Pancreas (tissue), 10 donors: ENCODE measurements around the gene KCTD21. TPM values are rescaled to one million over a fixed set of nuclear protein-coding genes. Genes with fewer than 3 reads are reported as not detected.

Experiments used
- ATAC-seq, 4 donors: fragments of 200-7000 bp; cut with Tn5 transposase; one replicate each; pipeline versions ENCODE4 v1.8.0 to v1.9.1; 2020; ENCODE audit warnings: mild to moderate bottlenecking in 4 of 4, moderate library complexity in 4 of 4
- DNase-seq, 6 donors: peaks; one replicate each; pipeline ENCODE4 v3.0.0-alpha.2; 2020
- FAIRE-seq: peaks from 2 replicates; lab custom pipeline; 2012; peaks lifted over from hg19 to GRCh38; lab: Jason Lieb, UNC
- H3K27ac ChIP-seq, 4 donors: fragments of 200-600 bp; sonication (generic); 1 replicate in 3 of 4; 2 replicates in 1 of 4; pipeline versions ENCODE4 v1.5.0 to v1.8.0; 2020
- H3K27me3 ChIP-seq, 4 donors: fragments of 200-600 bp; one replicate each; pipeline ENCODE4 v1.8.0; 2021
- H3K36me3 ChIP-seq, 3 donors: fragments of 200-600 bp; sonication (generic) in 1 of 3; one replicate each; pipeline versions ENCODE4 v1.5.0 to v1.8.0; 2020 to 2021
- H3K4me1 ChIP-seq, 3 donors: fragments of 200-600 bp; one replicate each; pipeline ENCODE4 v1.8.0; 2021
- H3K4me3 ChIP-seq, 4 donors: fragments of 200-600 bp; sonication (generic) in 2 of 4; one replicate each; pipeline versions ENCODE4 v1.5.0 to v1.8.0; 2020 to 2021
- H3K9me3 ChIP-seq, 4 donors: fragments of 200-600 bp; one replicate each; pipeline ENCODE4 v1.8.0; 2021
- WGBS, 2 donors: extraction: QIAGEN DNeasy Blood & Tissue Kit; methylation state at CpG; one replicate each; pipeline ENCODE4 v1.1.7; 2013; 5-methylcytosine and 5-hydroxymethylcytosine counted together
- intact Hi-C, 3 donors: fragments of 100-400 bp; cut with DNase I; formaldehyde crosslinking; loops; one replicate each; pipeline versions ENCODE4 v1.11.1 to v1.14.2; 2022
- polyA plus RNA-seq, 2 donors: library from polyadenylated mRNA; stranded (reverse); fragments of 200-250 nt; gene quantifications; one replicate each; pipeline ENCODE4 v1.2.3, GENCODE V29; 2013
- total RNA-seq, 6 donors: library from RNA; stranded (reverse); fragmentation: NEBNext Ultra II Directional in 4 of 6; extraction: Animal tissue kit (Norgen Biotek cat#: 25700) in 4 of 6; gene quantifications; one replicate each; pipeline versions ENCODE4 v1.2.1 to v1.2.4, GENCODE V29; 2021 to 2023
- TF ChIP-seq, protein P1 (sequence below), 4 donors: fragments of 200-600 bp; sonication (generic) in 3 of 4; IDR thresholded peaks; one replicate each; pipeline versions ENCODE4 v1.5.0 to v1.8.0; 2021; ENCODE audit warnings: antibody characterized with exemption in 4 of 4
- donor health status: healthy with polysubstance abuse.
- donor health status: DM: no; HTN: no; CAD: no; lungs with moderate emphysema.
- donor health status: DM: no; HTN: no; CAD: no.
- donor health status: control.
- donor health status: control.
- donor health status: Bipolar disorder and iron deficiency.
- donor health status: DM: yes; HTN: yes; CAD: no.
- donor health status: DM: no; HTN: no; CAD: no.
- donor health status: DM: no; HTN: no; CAD: no.
- donor health status: DM: yes; HTN: yes; CAD: no.

The KCTD21 gene
- total and polyA plus RNA-seq, 8 donors = 1.9 to 4.8 (median 2.7) TPM

- ATAC-seq (no peak), FAIRE-seq (no peak), DNase-seq (peak in 1 of 6 donors; percentile 32)
- H3K9me3 ChIP-seq = no peaks in the 10 kb centered on the region
- H3K27ac ChIP-seq = no peak overlapping the region
- H3K36me3 ChIP-seq = peaks cover 0 to 6% (median 0%) of the 10 kb centered on the region in 3 donors
- H3K4me3 ChIP-seq = no peak overlapping the region
- 88 to 97% methylated on average over 4 of the region's 4 CpGs for WGBS, 2 donors
- TF ChIP-seq, protein P1, sequence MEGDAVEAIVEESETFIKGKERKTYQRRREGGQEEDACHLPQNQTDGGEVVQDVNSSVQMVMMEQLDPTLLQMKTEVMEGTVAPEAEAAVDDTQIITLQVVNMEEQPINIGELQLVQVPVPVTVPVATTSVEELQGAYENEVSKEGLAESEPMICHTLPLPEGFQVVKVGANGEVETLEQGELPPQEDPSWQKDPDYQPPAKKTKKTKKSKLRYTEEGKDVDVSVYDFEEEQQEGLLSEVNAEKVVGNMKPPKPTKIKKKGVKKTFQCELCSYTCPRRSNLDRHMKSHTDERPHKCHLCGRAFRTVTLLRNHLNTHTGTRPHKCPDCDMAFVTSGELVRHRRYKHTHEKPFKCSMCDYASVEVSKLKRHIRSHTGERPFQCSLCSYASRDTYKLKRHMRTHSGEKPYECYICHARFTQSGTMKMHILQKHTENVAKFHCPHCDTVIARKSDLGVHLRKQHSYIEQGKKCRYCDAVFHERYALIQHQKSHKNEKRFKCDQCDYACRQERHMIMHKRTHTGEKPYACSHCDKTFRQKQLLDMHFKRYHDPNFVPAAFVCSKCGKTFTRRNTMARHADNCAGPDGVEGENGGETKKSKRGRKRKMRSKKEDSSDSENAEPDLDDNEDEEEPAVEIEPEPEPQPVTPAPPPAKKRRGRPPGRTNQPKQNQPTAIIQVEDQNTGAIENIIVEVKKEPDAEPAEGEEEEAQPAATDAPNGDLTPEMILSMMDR (IDR thresholded peaks at IDR 0.05) = no peak
- no peaks in the 10 kb centered on the region for H3K27me3 ChIP-seq
- intact Hi-C loops = no loop called here
- H3K4me1 ChIP-seq = no peaks in the 10 kb centered on the region
Measured at GRCh38 chr11:78200061-78200460, 11.6 kb upstream of the KCTD21 start.

DNA sequence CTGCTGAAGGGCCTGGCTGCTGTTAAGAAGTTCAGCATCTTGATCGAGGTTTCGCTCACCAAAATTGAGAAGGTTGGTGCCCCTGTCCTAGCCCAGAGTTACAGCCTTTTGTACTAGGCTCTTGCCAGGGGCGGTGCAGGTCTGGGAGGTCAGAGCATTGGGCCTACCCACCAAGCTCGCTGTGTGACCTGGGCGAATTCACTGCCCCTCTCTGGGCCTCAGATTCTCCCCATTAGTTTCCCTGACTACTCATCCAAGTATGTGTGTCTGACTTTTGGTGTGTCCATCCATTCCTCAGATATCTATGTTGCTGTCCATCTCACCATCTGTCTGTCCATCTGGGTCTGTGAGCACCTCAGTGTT lies 11.2 kb upstream of the KCTD21 start:
- no peak for FAIRE-seq

GRCh38 chr11:78199015-78199652 lies 10.7 kb upstream of the KCTD21 start:
- Histone ChIP-seq H3K36me3 (peaks cover 0 to 6% (median 0%) of the 10 kb centered on the region in 3 donors), H3K9me3 (no peaks in the 10 kb centered on the region), H3K4me3 (no peak overlapping the region), H3K27ac (no peak overlapping the region), H3K27me3 (no peaks in the 10 kb centered on the region), H3K4me1 (peaks cover 0 to 8% (median 2%) of the 10 kb centered on the region in 3 donors)
- intact Hi-C loops = no loop called here
- FAIRE-seq (no peak), DNase-seq (peak in 1 of 6 donors; percentile 41), ATAC-seq (no peak)
- TF ChIP-seq, protein P1 (IDR thresholded peaks at IDR 0.05) = no peak
- WGBS, 2 donors = 97% methylated on average over 6 of the region's 6 CpGs

More for the DNA sequence above, 11.2 kb upstream of the KCTD21 start:
- TF ChIP-seq, protein P1 (IDR thresholded peaks at IDR 0.05) = no peak
- no peak overlapping the region for H3K27ac ChIP-seq
- intact Hi-C loops = no loop called here
- H3K4me1 ChIP-seq = peaks cover 0 to 3% (median 0%) of the 10 kb centered on the region in 3 donors
- 93 to 96% methylated on average over 5 of the region's 5 CpGs for WGBS, 2 donors
- ATAC-seq (no peak), DNase-seq (no peak)
- H3K4me3 ChIP-seq = no peak overlapping the region
- peaks cover 0 to 6% (median 0%) of the 10 kb centered on the region in 3 donors for H3K36me3 ChIP-seq
- no peaks in the 10 kb centered on the region for H3K9me3 ChIP-seq
- H3K27me3 ChIP-seq = no peaks in the 10 kb centered on the region

DNA sequence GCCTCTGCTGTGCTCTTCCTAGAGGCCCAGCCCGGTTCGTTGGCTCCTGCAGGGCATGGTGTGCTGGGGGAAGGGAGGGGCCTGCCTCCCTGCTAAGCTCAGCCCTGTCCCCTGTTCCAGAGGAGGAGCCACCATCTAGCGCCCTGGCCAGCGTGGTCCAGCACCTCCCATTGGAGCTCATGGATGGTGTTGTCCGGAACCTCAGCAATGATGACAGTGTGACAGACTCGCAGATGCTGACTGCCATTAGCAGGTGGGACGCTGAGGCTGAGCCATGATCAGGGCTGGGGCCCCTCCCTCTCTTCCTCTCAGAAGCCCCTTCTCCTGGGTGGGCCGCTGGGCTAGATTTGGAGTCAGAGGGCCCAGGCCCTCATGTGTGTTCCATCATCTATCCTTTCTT lies 9.4 kb upstream of the KCTD21 start:
- Histone ChIP-seq H3K27me3 (no peaks in the 10 kb centered on the region), H3K4me3 (no peak overlapping the region), H3K36me3 (peaks cover 0 to 6% (median 0%) of the 10 kb centered on the region in 3 donors), H3K4me1 (peaks cover 3 to 20% (median 14%) of the 10 kb centered on the region in 3 donors), H3K9me3 (no peaks in the 10 kb centered on the region), H3K27ac (no peak overlapping the region)
- FAIRE-seq = no peak
- WGBS, 2 donors = 91 to 96% methylated on average over 8 of the region's 8 CpGs
- ATAC-seq = no peak
- DNase-seq = peak in 2 of 6 donors; percentile 43 to 46
- intact Hi-C loops = no loop called here
- TF ChIP-seq, protein P1 (IDR thresholded peaks at IDR 0.05) = no peak

- no peak for ATAC-seq
Measured at GRCh38 chr11:78196661-78197091, 8.2 kb upstream of the KCTD21 start.

More at GRCh38 chr11:78196661-78197091, 8.2 kb upstream of the KCTD21 start:
- WGBS, 2 donors = 88 to 91% methylated on average over 40 of the region's 40 CpGs
- peak in 1 of 6 donors; percentile 60 for DNase-seq
- no peak for FAIRE-seq
- peaks cover 11 to 29% (median 21%) of the 10 kb centered on the region in 3 donors for H3K4me1 ChIP-seq
- H3K36me3 ChIP-seq = peaks cover 0 to 6% (median 0%) of the 10 kb centered on the region in 3 donors
- no peaks in the 10 kb centered on the region for H3K27me3 ChIP-seq
- H3K27ac ChIP-seq = no peak overlapping the region
- TF ChIP-seq, protein P1 (IDR thresholded peaks at IDR 0.05) = no peak
- intact Hi-C loops = no loop called here
- H3K4me3 ChIP-seq = no peak overlapping the region
- H3K9me3 ChIP-seq = no peaks in the 10 kb centered on the region
